Activated CD4-positive, alpha-beta T cell treated with anti-CD3 and anti-CD28 coated beads for 4 hours (primary cell): ENCODE measurements around the gene KLHDC7A.
"Not testable (repeated sequence)": the region's sequence is repeated elsewhere in the genome, so short reads cannot be mapped to it uniquely, and the experiment has no call there.

Experiments used
- DNase-seq, 2 donors: peaks; one replicate each; pipeline ENCODE4 v3.0.0-alpha.2; 2020

KLHDC7A gene

DNA sequence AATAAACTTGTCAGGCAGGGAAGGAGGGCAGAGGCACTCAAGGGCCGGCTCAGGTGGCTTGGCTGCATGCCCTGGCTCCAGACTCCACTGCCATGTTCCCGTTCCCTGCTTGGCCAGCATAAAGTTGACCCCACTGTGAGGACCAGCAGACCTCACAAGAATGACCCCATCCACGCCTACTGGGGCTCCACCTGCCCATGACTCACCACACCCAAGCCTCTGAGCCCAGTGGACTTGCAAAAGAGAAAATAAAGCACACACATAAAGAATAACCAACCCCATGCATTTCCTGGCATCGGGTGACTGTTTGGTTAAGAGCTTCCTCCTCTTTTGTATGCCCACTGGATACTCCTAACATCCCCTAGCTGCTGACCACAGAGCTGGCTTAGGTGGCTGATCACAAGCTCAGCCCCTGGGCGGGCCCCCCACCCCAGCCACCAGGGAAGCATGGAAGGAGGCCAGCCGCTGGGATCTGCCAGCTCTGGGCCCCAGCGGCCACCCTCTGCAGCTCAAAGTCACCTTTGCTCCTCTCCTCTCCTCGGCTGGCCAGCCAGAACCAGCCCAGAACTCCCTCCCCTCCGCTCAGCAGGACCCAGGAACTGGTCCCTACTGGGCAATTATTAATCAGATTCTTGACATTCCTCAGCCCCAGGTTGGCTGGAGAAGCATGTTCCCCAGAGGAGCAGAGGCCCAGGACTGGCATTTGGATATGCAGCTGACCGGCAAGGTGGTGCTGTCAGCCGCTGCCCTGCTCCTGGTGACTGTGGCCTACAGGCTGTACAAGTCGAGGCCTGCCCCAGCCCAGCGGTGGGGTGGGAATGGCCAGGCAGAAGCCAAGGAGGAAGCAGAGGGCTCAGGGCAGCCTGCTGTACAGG lies at the start of gene KLHDC7A:
KLHDC7A (plus strand) TSS at position 616 of the 875 bp plus-strand sequence; CDS start at position 668, 52 bp downstream.
- DNase-seq: no peak

GRCh38 chr1:18434041-18434440 lies 46.7 kb upstream of the KLHDC7A start:
- DNase-seq: no peak

DNA sequence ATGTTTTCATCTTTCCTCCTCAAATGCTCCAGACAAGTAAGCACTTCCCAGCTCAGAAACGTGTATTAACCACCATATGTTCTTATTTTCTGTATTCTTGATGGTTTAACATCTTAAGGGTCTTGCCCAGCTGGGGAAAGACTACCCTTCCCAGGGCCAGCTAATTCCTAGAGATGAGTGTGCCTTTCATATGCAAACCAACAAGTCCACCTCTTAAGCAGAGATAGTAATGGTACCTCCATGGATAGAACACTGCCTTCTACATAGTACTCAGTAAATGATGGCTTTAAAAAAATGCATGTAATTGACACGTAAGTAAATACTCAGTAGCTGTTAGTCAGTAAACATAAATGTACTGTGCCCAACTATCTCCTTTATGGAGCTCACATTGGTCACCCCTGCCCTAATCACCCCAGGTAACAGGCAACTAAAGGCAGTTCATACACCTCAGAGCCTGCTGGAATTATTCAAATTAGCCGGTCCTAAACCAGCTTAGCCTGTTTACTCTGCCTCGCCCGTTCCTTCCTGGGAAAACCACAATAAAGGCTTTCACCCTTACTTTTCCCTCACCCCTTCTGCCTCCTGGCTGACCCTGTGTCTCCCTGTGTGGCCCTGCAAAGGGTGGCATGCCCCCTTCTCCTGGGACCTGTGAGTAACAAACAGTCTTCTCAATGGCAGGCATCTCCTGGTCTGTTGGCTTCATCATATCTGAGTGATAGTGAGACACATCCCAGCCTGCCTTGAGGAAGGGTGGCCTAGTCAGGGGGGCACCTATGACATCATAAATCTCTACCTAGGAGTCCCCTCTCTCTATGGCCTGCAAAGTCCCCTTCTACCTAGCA lies 40.1 kb upstream of the KLHDC7A start:
- DNase-seq: no peak

GRCh38 chr1:18443587-18444520 lies 36.9 kb upstream of the KLHDC7A start:
- no peak for DNase-seq

DNA sequence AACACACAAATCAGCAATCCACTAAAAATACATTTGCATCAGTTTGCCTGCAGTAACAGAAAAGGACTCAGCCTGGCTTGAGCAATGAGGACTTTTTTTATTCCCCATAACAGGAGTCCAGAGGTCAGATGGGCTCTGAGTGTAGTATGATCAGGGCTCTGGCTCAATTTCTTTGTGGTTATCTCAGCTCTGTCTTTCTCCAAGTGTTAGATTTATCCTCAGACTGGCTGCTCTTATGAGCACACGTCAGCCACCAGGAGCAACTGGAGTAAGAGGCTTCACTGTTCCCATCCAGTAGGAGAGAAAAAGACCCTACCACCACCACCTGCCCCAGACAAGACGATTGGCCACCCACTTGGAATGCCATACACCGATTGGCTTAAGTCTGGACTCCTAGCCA lies 36.2 kb upstream of the KLHDC7A start:
- no peak for DNase-seq

GRCh38 chr1:18446751-18447150 lies 34.0 kb upstream of the KLHDC7A start:
- DNase-seq: no peak

DNA sequence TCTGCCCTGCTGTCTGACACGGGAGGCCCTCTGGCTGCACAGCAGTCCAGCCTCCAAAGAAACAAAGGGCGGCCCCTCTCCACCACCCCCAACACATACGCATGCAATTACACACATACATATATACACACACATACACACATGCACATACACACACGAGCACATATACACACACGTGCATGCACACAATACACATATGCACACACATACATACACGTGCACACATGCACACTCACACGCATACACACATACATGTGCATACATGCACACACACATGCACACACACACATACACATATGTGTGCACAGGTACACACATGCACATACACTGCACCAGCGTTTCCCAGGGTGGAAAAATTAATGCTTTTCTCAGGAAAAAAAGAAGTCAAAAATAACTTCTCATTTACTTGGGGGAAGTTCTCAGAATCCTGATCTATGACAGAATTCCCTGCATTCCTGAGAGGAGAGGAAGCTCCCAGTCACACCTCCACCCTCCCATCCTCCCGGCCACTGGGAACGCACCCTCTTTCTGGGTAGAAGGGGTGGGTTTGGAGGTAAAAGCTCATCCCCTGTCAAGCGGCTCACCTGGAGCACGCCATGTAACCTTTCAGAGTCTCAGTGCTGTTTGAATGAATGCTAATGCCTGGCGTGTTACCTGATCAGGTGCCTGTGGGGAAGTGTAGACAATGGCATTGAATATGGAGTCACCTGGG lies 33.1 kb upstream of the KLHDC7A start:
- DNase-seq: no peak

DNA sequence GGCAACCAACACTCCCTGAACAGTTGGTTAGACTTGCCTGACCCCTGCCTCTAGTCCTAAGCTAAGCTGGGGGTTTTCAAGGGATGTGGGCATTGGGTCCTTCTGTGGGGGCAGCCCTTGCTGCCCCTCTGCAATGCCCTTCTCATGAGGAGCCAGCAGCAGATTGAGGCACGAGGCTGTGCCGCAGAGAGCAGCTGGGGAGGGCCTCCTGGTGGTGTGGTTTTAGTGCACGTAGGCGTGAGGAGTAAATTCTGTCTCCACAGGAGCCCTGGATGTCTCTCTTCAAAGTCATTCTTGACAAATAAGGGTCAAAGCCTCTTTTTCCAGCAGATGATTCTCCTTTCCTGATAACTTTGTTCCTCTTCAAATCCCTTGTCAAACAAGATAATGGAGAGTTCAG lies 31.8 kb upstream of the KLHDC7A start:
- no peak for DNase-seq

DNA sequence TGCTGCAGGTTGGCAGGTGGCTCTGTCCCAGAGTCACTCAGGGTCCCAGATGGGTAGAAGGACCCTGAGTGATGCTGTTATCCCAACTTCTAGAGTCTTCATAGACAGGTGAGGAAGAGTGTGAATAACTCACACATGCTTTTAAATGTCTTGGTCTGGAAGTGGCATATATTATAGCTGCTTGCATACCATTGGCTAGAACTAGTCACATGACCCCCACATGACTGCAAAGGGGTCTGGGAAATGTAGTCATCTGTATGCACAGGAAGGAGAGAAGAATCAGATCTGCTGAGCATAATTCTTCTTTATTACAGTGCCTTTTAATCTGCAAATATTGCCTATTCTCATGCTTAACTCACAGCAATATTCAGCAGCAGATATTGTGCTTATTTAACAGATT lies 28.2 kb upstream of the KLHDC7A start:
- no peak for DNase-seq

DNA sequence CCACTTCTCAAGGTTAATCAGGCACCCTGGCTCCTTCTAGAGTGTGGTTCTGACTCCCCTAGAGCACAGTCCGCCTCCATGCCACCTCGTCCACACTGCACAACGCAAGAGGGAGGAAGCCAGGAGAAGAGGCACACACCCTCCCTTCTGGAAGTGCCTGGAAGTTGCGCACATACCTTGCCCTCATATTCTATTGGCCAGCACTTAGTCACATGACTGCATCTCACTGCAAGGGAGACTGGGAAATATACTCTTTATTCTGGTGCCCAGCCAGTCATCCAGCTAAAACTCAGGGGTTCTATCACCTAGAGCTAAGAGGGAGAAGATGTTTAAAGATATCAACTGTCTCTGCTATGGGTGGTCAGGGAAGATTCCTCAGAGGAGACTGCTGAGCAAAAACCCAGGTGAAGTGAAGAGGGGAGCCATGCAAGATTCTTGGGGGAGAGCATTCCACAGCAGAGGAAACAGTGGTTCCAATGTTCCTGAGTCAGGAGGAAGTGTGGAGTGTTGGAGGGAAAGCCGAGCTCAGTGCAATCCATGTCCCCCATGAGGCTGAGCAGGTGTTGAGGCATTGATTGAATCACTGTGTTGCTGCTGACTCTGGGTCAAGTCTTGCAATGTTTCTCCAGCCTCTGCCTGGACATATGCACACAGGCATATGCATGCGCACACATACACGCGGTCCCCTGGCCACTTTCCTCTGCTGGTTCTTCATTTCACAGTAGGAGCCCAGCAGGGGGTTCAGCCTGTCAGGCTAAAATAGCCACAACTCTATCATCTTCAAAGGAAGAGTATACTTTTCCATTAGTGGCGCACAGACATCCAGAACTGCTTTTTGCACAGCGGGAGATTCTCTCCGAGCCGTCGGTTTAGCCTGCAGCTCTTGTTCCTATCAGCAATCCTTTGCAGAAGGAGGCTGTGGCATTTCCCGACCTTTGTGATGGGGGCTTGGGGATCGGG lies 22.3 kb upstream of the KLHDC7A start:
- no peak for DNase-seq

- no peak for DNase-seq
These were observed 19.1 kb upstream of the KLHDC7A start for GRCh38 chr1:18461656-18462055.

DNA sequence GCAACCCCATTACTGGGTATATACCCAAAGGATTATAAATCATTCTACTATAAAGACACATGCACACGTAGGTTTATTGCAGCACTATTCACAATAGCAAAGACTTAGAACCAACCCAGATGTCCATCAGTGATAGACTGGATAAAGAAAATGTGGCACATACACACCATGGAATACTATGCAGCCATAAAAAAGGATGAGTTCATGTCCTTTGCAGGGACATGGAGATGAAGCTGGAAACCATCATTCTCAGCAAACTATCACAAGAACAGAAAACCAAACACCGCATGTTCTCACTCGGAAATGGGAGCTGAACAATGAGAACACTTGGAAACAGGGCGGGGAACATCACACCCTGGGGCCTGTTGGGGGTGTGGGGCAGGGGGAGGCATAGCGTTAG lies 18.2 kb upstream of the KLHDC7A start:
- DNase-seq: not testable (repeated sequence)

GRCh38 chr1:18463063-18463462 lies 17.7 kb upstream of the KLHDC7A start:
- DNase-seq: no peak

- no peak for DNase-seq
These were observed 16.6 kb upstream of the KLHDC7A start for GRCh38 chr1:18463984-18464664.

DNA sequence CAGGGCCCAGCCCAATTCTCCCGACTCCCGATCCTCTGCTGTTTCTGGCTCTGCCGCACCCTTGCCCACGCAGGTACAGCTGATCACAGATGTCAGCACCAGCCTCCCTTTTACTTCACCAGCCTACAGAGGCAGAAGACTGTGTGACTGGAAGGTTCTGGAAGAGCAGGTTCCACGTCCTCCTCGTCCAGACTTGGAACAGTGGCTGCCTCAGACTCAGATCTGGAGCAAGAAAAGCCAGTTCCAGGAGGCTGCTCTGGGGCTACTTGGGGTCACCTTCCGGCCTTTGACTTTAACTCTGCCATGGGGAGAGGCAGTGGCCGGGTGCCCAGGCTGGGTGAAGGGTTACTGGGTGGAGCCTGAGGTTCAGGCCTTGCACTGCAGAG lies 16.1 kb upstream of the KLHDC7A start:
- DNase-seq: no peak

DNA sequence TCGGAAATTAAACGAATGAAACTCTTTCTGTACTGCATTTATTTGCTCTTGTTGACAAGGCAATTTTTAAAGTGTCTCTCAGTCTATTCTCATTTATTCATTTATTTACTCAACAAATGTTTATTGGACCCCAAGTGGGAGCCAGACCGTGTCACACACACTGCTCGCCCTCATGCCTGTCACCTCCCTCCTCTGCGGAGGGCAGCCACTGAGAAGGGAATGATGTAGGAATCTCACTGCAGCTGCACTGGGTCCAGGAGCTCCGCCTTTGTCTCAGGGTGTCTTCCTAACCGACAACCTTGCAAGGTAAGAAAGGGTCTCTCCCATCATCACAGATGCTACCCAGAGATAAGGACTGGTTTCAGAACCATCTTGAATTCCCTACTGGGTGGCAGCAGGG lies 14.1 kb upstream of the KLHDC7A start:
- DNase-seq: no peak

- no peak for DNase-seq
These were observed 12.2 kb upstream of the KLHDC7A start for GRCh38 chr1:18468570-18468969.

DNA sequence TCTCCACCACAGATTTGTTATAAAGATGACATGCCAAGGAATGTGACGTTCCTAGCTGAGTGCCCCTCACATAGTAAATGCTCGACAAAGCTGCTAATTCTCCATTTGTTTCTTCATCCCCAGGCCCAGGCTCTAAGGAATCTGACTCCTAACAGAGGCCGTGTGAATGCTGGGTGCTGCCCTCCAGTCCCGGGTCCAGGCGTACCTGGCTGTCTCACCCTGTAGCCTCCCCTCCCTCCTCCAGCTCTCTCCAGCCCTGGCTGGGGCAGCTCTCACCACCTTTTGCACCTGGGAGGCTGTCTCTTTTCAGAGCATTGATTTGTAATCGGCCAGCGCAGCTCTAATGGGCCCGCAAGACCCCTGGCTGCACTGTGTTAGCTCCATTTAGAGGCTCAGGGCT lies 11.2 kb upstream of the KLHDC7A start:
- no peak for DNase-seq

- DNase-seq: no peak
These were observed 9.9 kb upstream of the KLHDC7A start for GRCh38 chr1:18470671-18471355.
